CD4-positive, alpha-beta T cell treated with Interleukin-4 for 4 hours (primary cell): ENCODE data around the gene TAF11L3.
"Not testable (repeated sequence)": the region's sequence is repeated elsewhere in the genome, so short reads cannot be mapped to it uniquely, and the experiment has no call there.

Source experiments
- DNase-seq: peaks from one replicate; pipeline ENCODE4 v3.0.0-alpha.2; 2020

TAF11L3 gene

DNA sequence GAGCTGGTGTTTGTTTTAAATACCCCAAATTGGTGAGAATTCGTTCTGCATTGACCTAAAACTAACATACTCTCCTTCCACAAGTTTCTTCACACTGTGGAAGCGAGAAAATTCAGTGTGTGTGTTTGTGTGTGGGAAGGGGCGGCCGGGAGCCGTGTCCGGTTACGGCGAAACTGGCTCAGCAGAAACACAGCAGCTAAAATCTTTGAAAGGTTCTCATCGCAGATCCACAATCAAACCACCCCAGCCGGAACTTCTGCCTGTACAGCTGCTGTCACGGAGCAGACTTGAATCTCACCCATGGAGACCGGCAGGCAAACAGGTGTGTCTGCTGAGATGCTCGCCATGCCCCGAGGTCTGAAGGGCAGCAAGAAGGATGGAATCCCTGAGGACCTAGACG is at the start of gene TAF11L3:
Gene TAF11L3, plus strand, starts transcription at position 301 of the 400 bp plus-strand sequence.
- DNase-seq: not testable (repeated sequence)

DNA sequence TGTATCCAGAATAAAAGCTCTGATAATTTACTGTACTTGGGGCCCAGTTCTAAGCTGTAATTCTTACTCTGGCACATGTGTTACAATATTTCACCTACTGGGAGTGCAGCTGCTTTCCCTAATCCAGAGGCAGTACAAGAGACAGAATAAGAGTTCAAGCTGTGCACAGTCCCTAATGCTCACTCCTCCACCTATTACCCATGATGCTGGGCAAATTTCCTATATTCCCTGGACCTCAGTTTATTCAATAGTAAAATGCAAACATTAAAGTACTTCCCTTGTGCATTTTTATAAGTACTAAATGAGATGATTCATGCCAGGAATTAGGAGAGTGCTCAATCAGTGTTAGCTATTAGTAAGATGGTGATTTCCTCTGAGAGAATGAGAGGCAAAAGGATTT is 48.1 kb upstream of the TAF11L3 start:
- no peak for DNase-seq

DNA sequence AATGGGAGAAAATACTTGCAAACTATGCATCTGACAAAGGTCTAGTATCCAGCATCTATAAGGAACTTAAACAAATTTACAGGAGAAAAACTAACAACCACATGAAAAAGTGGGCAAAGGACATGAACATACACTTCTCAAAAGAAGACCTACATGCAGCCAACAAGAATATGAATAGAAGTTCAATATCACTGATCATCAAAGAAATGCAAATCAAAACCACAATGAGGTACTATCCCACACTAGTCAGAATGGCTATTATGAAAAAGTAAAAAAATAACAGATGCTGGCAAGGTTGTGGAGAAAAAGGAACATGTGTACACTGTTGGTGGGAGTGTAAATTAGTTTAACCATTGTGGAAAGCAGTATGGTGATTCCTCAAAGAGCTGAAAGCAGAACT is 43.1 kb upstream of the TAF11L3 start:
- not testable (repeated sequence) for DNase-seq

DNA sequence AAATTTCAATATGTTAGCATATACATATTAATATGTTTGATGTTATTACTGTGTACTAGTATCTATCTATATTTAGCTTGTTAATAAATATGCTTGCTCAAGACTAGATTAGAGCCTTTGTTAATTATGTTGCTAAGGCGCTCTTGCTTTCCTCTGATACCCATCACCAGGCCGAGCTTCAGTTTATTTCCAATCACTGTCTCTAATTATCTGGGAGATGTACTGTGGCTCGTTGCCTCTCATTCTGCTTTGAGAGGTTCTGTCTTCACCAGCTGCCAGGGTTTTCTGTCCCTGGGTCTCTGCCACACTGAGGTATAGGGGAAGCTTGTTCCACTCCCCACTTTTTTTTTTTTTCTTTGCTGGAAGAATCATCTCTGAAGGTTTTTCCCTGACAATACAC is 41.1 kb upstream of the TAF11L3 start:
- no peak for DNase-seq

DNA sequence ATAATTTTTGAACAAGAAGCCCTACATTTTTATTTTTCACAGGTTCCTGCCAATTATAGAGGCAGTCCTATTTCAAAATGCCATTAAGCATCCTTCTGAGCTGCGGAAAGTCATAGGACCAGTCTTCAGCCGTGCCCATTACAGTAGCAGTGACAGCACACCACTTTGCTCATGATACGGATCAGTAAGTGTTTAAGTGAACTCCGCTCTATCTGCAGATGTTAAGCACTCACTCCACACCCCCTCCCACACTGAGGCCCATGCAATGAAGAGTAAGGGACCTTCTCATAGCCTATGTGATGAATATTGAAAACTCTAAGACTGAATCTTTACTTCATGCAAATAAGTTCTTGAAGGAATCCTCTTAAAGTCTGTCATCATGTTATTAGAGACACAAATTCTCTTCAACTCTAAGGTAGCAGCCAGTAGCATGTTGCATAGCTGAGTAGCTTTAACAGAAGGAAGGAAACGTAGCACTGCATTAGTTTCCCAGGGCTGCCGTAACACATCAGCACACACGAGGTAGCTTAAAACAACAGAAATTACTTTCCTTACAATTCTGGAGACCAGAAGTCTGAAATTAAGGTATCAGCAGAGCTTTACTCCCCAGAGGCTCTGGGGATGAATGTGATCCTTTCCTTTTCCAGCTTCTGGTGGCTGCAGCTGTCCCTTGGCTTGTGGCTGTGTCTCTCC is 40.4 kb upstream of the TAF11L3 start:
- DNase-seq: no peak

DNA sequence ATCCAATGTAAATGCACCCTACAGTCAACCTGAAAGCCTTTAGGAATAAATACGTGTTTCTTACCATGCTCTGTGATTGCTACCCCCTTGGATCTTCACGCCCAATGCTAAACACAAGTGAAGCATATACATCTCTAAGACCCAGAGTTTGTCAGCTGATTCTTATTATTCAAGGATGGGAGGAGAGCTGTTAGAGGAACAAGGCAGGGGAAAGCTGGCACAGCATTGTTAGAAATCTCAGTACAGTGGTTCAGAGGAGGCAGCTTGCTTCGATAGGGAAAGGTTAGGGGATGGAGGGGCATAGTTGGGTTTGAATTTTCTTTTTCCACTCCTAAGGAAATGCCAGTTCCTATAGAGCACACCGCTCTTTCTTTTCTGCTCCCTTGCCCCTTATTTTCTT is 36.8 kb upstream of the TAF11L3 start:
- DNase-seq: no peak

DNA sequence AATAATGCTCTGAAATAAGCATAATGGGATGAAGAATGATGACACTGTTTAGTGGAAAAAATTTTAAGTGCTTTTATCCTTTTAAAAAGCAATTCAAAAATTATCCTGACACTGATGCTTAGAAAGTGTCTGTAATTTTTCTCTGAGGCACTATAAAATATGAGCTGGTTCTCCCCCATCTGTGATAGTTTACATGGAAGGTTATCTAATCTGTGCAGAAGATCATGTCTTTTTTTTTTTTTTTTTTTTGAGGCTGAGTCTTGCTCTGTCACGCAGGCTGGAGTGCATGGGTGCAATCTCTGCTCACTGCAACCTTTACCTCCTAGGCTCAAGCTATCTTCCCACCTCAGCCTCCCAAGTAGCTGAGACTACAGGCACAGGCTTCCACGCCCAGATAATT is 35.4 kb upstream of the TAF11L3 start:
- no peak for DNase-seq

DNA sequence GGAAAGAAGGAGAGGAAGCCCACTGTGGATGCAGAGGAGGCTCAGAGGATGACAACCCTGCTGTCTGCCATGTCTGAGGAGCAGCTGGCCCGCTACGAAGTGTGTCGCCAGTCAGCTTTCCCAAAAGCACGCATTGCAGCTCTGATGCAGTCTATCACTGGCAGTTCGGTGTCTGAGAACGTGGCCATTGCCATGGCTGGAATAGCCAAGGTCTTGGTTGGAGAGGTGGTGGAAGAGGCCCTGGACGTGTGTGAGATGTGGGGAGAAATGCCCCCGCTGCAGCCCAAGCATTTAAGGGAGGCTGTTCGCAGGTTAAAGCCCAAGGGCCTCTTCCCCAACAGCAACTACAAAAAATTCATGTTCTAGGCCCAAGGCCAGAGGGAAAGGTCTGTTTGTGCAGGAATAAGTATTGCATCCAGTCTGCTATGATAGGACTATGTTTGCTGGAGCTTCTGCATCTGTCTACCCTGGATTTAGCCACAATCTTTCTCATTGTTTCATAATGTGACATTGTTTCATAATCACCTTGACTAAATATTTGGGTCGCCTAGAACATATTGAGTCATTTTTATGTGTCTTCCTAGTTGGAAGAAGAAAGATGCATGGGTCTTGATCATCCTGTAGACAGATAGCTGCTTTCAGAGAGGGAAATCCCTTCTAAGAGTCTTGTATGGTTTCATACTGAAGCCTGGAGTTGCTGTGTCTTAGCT is 31.5 kb upstream of the TAF11L3 start:
- DNase-seq: not testable (repeated sequence)

DNA sequence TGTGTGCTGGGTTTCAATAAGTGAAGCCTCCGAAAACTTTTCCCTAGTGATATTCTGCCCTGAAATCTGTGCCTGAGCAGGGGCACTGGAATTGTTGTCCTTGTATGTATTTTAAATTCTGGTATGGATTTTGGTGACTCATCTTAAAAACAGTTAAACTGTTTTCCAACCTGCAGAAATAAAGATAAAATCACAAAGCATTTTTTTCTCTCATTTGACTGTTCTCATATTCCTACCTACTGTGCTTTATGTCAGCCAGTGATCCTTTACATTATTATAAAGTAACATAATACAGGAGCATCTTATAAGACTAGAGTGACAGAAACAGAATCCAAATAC is 31.0 kb upstream of the TAF11L3 start:
- no peak for DNase-seq

DNA sequence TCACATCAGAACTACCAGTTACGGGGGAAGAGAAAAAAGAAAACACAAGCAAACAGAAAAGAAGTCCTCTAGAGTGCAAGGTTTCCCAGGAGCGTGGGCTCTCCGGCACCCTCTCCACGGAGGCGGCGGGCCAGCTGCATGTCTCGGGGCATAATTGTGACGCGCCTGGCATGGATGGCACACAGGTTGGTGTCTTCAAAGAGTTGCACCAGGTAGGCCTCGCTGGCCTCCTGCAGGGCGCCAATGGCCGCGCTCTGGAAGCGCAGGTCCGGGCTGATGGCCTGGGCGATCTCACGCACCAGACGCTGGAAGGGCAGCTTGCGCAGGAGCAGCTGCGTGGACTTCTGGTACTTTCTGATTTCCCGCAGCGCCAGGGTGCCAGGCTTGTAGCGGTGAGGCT is 26.9 kb upstream of the TAF11L3 start:
- not testable (repeated sequence) for DNase-seq

DNA sequence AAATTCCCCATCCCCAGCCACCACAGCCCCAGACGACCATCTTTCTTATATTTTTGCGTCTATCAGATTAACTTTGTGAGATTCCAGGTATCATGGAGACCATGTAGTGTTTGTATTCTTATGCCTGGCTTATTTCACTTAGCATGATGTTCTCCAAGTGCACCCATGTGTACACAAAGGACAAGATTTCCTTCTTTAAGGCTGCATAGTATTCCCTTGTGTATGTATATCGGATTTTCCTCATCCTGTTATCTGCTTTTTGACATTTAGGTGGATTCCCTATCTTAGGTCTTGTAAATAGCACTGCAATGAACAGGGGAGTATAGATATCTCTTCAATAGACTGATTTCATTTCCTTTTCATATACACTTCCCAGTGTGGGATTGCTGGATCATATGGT is 25.4 kb upstream of the TAF11L3 start:
- DNase-seq: no peak

DNA sequence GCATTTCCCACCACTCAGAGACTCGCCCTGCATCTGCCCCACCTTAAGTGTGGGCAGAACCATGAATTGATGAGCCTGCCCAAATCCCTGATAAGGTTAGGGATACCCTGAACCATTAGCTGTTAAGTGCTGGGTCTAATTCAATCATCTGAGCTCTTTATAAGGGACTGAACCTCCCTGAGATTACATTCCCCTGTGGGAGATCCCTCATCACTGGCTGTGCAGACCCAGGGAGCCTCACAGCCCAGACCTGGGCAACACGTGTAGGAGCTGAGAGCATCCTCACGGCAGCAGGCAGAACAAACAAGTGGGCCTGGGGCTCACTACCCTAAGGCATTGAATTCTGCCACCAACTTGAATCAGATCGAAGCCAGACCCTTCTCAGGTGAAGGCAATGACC is 20.7 kb upstream of the TAF11L3 start:
- no peak for DNase-seq

DNA sequence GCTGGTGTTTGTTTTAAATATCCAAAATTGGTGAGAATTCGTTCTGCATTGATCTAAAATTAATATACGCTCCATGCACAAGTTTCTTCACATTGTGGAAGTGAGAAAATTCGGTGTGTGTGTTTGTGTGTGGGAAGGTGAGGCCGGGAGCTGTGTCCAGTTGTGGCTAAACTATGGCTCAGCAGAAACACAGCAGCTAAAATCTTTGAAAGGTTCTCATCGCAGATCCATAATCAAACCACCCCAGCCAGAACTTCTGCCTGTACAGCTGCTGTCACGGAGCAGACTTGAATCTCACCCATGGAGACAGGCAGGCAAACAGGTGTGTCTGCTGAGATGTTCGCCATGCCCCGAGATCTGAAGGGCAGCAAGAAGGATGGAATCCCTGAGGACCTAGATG is 20.2 kb upstream of the TAF11L3 start, which contains the start of gene TAF11L2:
Gene TAF11L2, plus strand, starts transcription at position 301 of the 400 bp plus-strand sequence.
- DNase-seq: not testable (repeated sequence)

DNA sequence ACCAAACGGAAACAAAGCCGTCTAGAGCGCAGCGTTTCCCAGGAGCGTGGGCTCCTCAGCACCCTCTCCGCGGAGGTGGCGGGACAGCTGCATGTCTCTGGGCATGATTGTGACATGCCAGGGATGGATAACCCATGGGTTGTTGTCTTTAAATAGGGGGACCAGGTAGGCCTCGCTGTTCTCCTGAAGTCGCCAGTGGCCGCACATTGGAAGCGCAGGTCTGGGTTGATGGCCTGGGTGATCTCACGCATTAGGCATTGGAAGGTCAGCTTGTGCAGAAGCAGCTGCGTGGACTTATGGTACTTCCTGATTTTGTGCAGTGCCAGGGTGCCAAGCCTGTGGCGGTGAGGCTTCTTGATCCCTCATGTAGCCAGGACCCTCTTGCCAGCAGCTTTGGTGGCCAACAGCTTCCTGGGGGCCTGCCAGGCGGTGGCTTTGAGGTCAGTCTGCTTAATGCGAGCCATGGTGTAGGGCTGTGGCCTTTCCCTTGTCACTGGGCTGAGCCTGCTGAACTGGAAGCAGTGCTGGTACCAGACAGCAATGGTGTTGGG is 6.3 kb upstream of the TAF11L3 start:
- no peak for DNase-seq

DNA sequence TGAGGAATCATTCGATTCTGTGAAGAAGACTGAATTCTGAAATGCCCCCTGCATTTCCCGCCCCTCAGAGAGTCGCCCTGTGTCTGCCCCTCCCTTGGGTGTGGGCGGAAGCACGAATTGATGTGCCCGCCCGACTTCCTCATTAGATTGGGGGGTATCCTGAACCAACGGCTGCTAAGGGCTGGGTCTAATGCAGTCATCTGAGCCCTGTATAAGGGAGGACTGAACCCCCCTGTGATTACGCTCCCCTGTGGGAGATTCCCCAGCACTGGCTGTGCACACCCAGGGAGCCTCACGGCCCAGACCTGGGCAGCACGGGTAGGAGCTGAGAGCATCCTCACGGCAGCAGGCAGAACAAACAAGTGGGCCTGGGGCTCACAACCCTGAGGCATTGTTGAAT is 641 bp upstream of the TAF11L3 start:
- DNase-seq: not testable (repeated sequence)

DNA sequence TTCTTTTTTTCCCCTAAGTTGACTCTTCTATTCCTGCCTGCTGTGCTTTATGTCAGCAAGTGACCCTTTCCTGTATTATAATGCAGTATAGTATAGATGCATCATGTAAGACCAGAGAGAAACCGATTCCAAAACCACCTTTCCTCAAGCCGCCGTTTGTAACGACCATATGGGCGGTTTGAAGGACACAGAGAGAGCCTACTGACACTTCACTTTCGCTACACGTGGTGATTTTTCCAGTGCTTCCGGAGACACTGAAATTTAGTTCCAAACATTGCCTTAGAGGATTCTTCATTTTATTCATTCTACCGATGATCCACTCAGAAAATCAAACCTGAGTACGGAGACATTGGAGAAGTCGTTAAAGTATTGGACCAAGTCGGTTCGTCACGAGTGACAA is 1.3 kb downstream of the TAF11L3 start:
- DNase-seq: not testable (repeated sequence)

DNA sequence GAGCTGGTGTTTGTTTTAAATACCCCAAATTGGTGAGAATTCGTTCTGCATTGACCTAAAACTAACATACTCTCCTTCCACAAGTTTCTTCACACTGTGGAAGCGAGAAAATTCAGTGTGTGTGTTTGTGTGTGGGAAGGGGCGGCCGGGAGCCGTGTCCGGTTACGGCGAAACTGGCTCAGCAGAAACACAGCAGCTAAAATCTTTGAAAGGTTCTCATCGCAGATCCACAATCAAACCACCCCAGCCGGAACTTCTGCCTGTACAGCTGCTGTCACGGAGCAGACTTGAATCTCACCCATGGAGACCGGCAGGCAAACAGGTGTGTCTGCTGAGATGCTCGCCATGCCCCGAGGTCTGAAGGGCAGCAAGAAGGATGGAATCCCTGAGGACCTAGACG is 3.3 kb downstream of the TAF11L3 start, which contains the start of gene TAF11L4:
Gene TAF11L4, plus strand, starts transcription at position 301 of the 400 bp plus-strand sequence.
- DNase-seq: not testable (repeated sequence)

DNA sequence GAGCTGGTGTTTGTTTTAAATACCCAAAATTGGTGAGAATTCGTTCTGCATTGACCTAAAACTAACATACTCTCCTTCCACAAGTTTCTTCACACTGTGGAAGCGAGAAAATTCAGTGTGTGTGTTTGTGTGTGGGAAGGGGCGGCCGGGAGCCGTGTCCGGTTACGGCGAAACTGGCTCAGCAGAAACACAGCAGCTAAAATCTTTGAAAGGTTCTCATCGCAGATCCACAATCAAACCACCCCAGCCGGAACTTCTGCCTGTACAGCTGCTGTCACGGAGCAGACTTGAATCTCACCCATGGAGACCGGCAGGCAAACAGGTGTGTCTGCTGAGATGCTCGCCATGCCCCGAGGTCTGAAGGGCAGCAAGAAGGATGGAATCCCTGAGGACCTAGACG is 6.8 kb downstream of the TAF11L3 start, which contains the start of gene TAF11L5:
Gene TAF11L5, plus strand, starts transcription at position 301 of the 400 bp plus-strand sequence.
- not testable (repeated sequence) for DNase-seq

DNA sequence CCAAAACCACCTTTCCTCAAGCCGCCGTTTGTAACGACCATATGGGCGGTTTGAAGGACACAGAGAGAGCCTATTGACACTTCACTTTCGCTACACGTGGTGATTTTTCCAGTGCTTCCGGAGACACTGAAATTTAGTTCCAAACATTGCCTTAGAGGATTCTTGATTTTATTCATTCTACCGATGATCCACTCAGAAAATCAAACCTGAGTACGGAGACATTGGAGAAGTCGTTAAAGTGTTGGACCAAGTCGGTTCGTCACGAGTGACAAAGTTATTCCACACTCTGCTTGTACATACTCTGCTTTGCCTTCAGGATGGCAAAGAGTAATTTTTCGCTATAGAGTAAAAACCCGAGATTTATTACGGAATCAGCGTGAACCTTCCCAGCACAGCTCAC is 8.3 kb downstream of the TAF11L3 start:
- peak; percentile 2 for DNase-seq

DNA sequence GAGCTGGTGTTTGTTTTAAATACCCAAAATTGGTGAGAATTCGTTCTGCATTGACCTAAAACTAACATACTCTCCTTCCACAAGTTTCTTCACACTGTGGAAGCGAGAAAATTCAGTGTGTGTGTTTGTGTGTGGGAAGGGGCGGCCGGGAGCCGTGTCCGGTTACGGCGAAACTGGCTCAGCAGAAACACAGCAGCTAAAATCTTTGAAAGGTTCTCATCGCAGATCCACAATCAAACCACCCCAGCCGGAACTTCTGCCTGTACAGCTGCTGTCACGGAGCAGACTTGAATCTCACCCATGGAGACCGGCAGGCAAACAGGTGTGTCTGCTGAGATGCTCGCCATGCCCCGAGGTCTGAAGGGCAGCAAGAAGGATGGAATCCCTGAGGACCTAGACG is 10.2 kb downstream of the TAF11L3 start, which contains the start of gene TAF11L6:
Gene TAF11L6, plus strand, starts transcription at position 301 of the 400 bp plus-strand sequence.
- DNase-seq: not testable (repeated sequence)
